MCF 10A (cell line): Measurements from ENCODE around the gene FBXL12. TPM values are rescaled to one million over a fixed set of nuclear protein-coding genes. Genes with fewer than 3 reads are reported as not detected.

Source experiments
- BruUV-seq: library from RNA; stranded (reverse); fragments of 400-500 nt; replicated peaks from 2 replicates; lab custom pipeline; 2021; lab: Mats Ljungman, UMichigan
- CTCF ChIA-PET: fragments of 300-600 bp; sonication (Branson Sonifier 250); formaldehyde crosslinking; extraction: SDS; loops from one replicate; lab custom pipeline; 2021; ENCODE audit warnings: antibody characterized with exemption, inconsistent platforms; lab: Yijun Ruan, JAX
- POLR2A ChIA-PET: fragments of 300-600, 350-650 bp; sonication (Branson Sonifier 250); formaldehyde crosslinking; extraction: SDS; loops from one replicate; lab custom pipeline; 2020; ENCODE audit warnings: antibody characterized with exemption, inconsistent platforms; lab: Yijun Ruan, JAX
- DNase-seq: peaks from one replicate; pipeline ENCODE4 v3.0.0-alpha.2; 2018; ENCODE audit not compliant: unreplicated experiment
- H3K27ac Mint-ChIP-seq: one replicate; pipeline ENCODE4 v1.8.0; 2022; ENCODE audit warnings: mild to moderate bottlenecking, low read depth, mixed read lengths; ENCODE audit not compliant: unreplicated experiment
- H3K27me3 Mint-ChIP-seq: one replicate; pipeline ENCODE4 v1.8.0; 2022; ENCODE audit warnings: mixed read lengths; ENCODE audit not compliant: insufficient read depth, unreplicated experiment
- H3K36me3 Mint-ChIP-seq: one replicate; pipeline ENCODE4 v1.8.0; 2022; ENCODE audit warnings: mild to moderate bottlenecking, moderate library complexity, mixed read lengths; ENCODE audit not compliant: insufficient read depth, unreplicated experiment
- H3K4me1 Mint-ChIP-seq: one replicate; pipeline ENCODE4 v1.8.0; 2022; ENCODE audit warnings: mixed read lengths; ENCODE audit not compliant: insufficient read depth, unreplicated experiment
- H3K4me3 Mint-ChIP-seq: one replicate; pipeline ENCODE4 v1.8.0; 2022; ENCODE audit warnings: mild to moderate bottlenecking, moderate library complexity, mixed read lengths; ENCODE audit not compliant: unreplicated experiment
- H3K9me3 Mint-ChIP-seq: one replicate; pipeline ENCODE4 v1.8.0; 2022; ENCODE audit warnings: mixed read lengths; ENCODE audit not compliant: unreplicated experiment
- CTCF ChIP-seq: fragments of 200-600 bp; IDR thresholded peaks from one replicate; pipeline ENCODE4 v1.8.0; 2022; ENCODE audit warnings: antibody characterized with exemption, mild to moderate bottlenecking; ENCODE audit not compliant: unreplicated experiment
- intact Hi-C: fragments of 100-400 bp; cut with micrococcal nuclease; formaldehyde crosslinking; loops from 2 replicates; pipeline ENCODE4 v1.14.1; 2022
- total RNA-seq: library from RNA; stranded (reverse); gene quantifications from 2 replicates; pipeline ENCODE4 v1.2.3, GENCODE V29; 2022

Gene FBXL12
- total RNA-seq, 1 experiment from 2014 or later, result 27.4 TPM

GRCh38 chr19:9838324-9838723 lies 19.4 kb upstream of the FBXL12 start:
- TF ChIP-seq CTCF, result no peak
- no TSS peak for BruUV-seq
- no peaks in the 10 kb centered on the region for H3K9me3 Mint-ChIP-seq
- CTCF ChIA-PET, result interaction anchor here (0.5 to 1.7 kb wide), 4 partner anchors 9 to 189 kb away, joined by 3 to 5 read pairs (median 3); no protein-coding TSS in a partner anchor
- intact Hi-C loops, result no loop called here
- no peak for DNase-seq
- H3K27me3 Mint-ChIP-seq, result no peaks in the 10 kb centered on the region
- peaks cover 7% of the 10 kb centered on the region for H3K4me1 Mint-ChIP-seq
- H3K4me3 Mint-ChIP-seq, result no peak overlapping the region
- H3K36me3 Mint-ChIP-seq, result peaks cover 44% of the 10 kb centered on the region
- no peak overlapping the region for H3K27ac Mint-ChIP-seq
- POLR2A ChIA-PET, result interaction anchor here (2.3 kb wide), 1 partner anchor 11 kb away, joined by 15 read pairs; the partner anchor contains the start of gene UBL5

- peaks cover 30% of the 10 kb centered on the region for H3K36me3 Mint-ChIP-seq
- H3K9me3 Mint-ChIP-seq, result no peaks in the 10 kb centered on the region
- H3K4me3 Mint-ChIP-seq, result peak overlapping the region; percentile 79
- CTCF ChIA-PET, result interaction anchor here (0.6 to 1.1 kb wide), 3 partner anchors 8 to 192 kb away, joined by 3 to 4 read pairs (median 3); partner anchors contain the start of gene UBL5
- H3K27ac Mint-ChIP-seq, result peak overlapping the region; percentile 66
- no peak for DNase-seq
- POLR2A ChIA-PET, result interaction anchor here (2.3 kb wide), 1 partner anchor 8 kb away, joined by 15 read pairs; the partner anchor contains the start of gene UBL5
- TF ChIP-seq CTCF, result no peak
- no peaks in the 10 kb centered on the region for H3K27me3 Mint-ChIP-seq
- peaks cover 7% of the 10 kb centered on the region for H3K4me1 Mint-ChIP-seq
- BruUV-seq, result no TSS peak
- intact Hi-C loops, result no loop called here
Observed at GRCh38 chr19:9836021-9836420, 17.1 kb upstream of the FBXL12 start.

GRCh38 chr19:9835507-9835949 lies 16.6 kb upstream of the FBXL12 start:
- ChIA-PET POLR2A (interaction anchor here (0.7 to 1.2 kb wide), 2 partner anchors 10 to 17 kb away, joined by 3 to 4 read pairs; partner anchors contain the start of gene FBXL12), CTCF (interaction anchor here (0.6 to 1.5 kb wide), 4 partner anchors 8 to 1211 kb away, joined by 3 to 5 read pairs (median 3); partner anchors contain the start of gene UBL5)
- no peak for TF ChIP-seq CTCF
- TSS peak; percentile 15 for BruUV-seq
- Mint-ChIP-seq H3K4me1 (peaks cover 7% of the 10 kb centered on the region), H3K27me3 (no peaks in the 10 kb centered on the region), H3K9me3 (no peaks in the 10 kb centered on the region), H3K36me3 (peaks cover 25% of the 10 kb centered on the region), H3K27ac (peak overlapping the region; percentile 66), H3K4me3 (peak overlapping the region; percentile 79)
- DNase-seq, result no peak
- intact Hi-C loops, result no loop called here

- Mint-ChIP-seq H3K36me3 (peaks cover 23% of the 10 kb centered on the region), H3K9me3 (no peaks in the 10 kb centered on the region), H3K4me3 (peak within 1 kb of the TSS; percentile 79), H3K27ac (peak within 1 kb of the TSS; percentile 66), H3K27me3 (no peaks in the 10 kb centered on the region), H3K4me1 (peaks cover 7% of the 10 kb centered on the region)
- peak; percentile 99 for DNase-seq
- BruUV-seq, result no TSS peak
- peak; percentile 48 for TF ChIP-seq CTCF
- POLR2A ChIA-PET, result interaction anchor here (0.7 to 1.2 kb wide), 2 partner anchors 10 to 16 kb away, joined by 3 to 4 read pairs; partner anchors contain the start of gene FBXL12
- intact Hi-C loops, result no loop called here
- CTCF ChIA-PET, result interaction anchor here (0.5 to 1.5 kb wide), 5 partner anchors 13 to 1211 kb away, joined by 3 to 5 read pairs (median 3); no protein-coding TSS in a partner anchor
Observed at GRCh38 chr19:9834726-9835506, 16.0 kb upstream of the FBXL12 start, which contains the start of gene PIN1. PIN1 (plus strand) TSS chr19:9835318; CDS start chr19:9835345, 27 bp downstream.
